DND-41 (cell line): Measurements from ENCODE around the gene ABCF2.

Experiments
- CTCF ChIP-seq: IDR thresholded peaks from 2 replicates; pipeline ENCODE4 v1.5.1; 2012; ENCODE audit warnings: borderline replicate concordance, low read length, moderate library complexity, mild to moderate bottlenecking; ENCODE audit not compliant: poor library complexity, severe bottlenecking; ENCODE audit errors: extremely low read depth
- EZH2 ChIP-seq: IDR thresholded peaks from 3 replicates; pipeline ENCODE4 v1.6.1; 2012; ENCODE audit warnings: borderline replicate concordance, low read depth, mild to moderate bottlenecking, moderate library complexity, low read length, inconsistent platforms; ENCODE audit not compliant: severe bottlenecking

- TF ChIP-seq CTCF = no peak
- TF ChIP-seq EZH2 = no peak
Measured at GRCh38 chr7:151166629-151167196, 60.3 kb downstream of the ABCF2 start.
